ENCODE measurements around the gene RRP1. TPM values are rescaled to one million over a fixed set of nuclear protein-coding genes. Genes with fewer than 3 reads are reported as not detected.

The RRP1 gene
- total RNA-seq, 4 donors from 2014 or later = 15.5 to 29.4 (median 19.0) TPM

DNA sequence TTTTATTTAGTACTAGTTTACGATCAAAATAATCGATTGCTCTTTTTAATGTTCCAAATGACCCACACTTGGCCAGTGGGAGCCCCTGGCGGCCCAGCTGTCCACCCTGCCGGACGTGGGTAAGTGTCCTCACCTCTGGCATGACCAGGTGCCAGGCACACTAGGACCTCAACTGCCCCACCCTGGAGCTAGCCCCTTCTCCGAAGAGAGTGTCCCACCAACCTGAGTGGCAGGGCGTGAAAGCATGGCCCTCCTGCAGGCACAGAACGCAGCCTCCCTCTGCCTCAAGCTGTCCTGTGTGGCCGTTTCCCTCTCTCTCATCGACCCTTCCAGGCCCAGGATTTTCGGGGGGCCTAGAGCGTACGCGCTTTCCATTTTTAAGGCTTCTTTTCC is 42.8 kb downstream of the RRP1 start:
- Histone ChIP-seq H3K36me3 (no peaks in the 10 kb centered on the region), H3K9me3 (no peaks in the 10 kb centered on the region), H3K4me3 (no peak overlapping the region), H3K4me1 (no peaks in the 10 kb centered on the region), H3K27me3 (peaks cover 0 to 25% of the 10 kb centered on the region in 2 donors), H3K27ac (no peak overlapping the region)
- TF ChIP-seq, protein P1, sequence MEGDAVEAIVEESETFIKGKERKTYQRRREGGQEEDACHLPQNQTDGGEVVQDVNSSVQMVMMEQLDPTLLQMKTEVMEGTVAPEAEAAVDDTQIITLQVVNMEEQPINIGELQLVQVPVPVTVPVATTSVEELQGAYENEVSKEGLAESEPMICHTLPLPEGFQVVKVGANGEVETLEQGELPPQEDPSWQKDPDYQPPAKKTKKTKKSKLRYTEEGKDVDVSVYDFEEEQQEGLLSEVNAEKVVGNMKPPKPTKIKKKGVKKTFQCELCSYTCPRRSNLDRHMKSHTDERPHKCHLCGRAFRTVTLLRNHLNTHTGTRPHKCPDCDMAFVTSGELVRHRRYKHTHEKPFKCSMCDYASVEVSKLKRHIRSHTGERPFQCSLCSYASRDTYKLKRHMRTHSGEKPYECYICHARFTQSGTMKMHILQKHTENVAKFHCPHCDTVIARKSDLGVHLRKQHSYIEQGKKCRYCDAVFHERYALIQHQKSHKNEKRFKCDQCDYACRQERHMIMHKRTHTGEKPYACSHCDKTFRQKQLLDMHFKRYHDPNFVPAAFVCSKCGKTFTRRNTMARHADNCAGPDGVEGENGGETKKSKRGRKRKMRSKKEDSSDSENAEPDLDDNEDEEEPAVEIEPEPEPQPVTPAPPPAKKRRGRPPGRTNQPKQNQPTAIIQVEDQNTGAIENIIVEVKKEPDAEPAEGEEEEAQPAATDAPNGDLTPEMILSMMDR (IDR thresholded peaks at IDR 0.05) = no peak
- TF ChIP-seq POLR2A (IDR thresholded peaks at IDR 0.05) (no peak), EP300 (IDR thresholded peaks at IDR 0.05) (no peak)
- WGBS, 2 donors = 89 to 95% methylated on average over 14 of the region's 14 CpGs
- DNase-seq (ENCODE audit: low spot score in 2 of 2) = no peak

DNA sequence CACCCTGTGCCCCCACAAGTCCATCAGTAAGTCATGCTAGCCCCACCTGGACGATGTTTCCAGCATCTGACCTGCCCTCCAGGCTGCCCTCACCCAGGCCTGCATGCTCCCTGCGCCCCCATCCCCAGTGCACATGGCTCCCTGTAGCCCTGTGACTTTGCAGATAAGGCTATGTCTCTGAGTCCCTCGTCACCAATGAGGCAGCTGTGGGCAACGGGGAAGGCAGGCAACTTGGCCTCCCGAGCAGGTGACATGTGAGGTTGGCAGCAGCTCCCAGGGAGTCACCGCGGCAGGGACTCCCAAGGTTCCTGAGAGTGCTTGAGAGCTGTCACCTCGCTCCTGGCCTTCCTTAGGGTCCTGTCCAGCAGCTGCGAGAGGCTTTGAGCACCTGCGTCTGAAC is 43.3 kb downstream of the RRP1 start:
- TF ChIP-seq, protein P1 (IDR thresholded peaks at IDR 0.05) = no peak
- TF ChIP-seq POLR2A (IDR thresholded peaks at IDR 0.05) (no peak), EP300 (IDR thresholded peaks at IDR 0.05) (no peak)
- no peak overlapping the region for H3K27ac ChIP-seq
- peaks cover 0 to 25% of the 10 kb centered on the region in 2 donors for H3K27me3 ChIP-seq
- DNase-seq (ENCODE audit: low spot score in 2 of 2) = no peak
- H3K4me3 ChIP-seq = no peak overlapping the region
- H3K36me3 ChIP-seq = no peaks in the 10 kb centered on the region
- no peaks in the 10 kb centered on the region for H3K4me1 ChIP-seq
- no peaks in the 10 kb centered on the region for H3K9me3 ChIP-seq
- 73 to 81% methylated on average over 4 to 10 of the region's 10 CpGs for WGBS, 2 donors

DNA sequence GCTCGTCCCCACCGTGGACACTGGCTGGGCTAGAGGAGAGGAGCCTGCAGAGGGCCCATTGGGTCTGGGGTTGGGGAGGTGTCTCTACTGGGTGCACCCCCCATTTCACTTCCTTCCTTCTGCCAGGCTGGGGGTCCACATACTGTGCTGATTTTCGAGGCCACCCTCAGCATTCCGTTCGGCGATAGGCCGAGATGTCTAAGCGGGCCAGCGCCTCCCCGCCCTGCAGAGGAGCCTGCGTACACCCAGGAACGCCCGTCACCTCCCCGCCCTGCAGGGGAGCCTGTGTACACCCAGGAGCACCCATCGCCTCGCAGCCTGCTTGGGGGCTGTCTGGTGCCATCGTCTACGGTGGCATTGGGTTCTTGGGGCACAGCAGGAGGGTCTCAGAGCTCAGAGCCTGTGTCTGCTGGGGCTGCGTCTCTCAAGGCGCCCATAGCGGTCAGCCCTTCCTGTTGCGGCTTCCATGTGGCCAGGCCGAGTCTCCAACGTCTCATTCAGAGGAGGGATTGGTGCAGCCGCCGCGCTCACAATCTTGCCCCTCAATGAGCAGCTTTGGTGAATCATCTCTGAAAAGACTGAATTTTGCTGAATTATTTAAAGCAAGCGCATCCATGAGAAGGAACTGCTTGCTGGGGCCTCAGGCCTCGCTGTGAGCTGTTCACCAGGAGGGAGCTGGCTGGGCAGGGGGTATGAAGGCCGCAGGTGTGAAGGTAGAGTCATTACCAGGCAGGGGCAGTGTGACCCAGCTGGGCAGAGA is 44.9 kb downstream of the RRP1 start:
- no peaks in the 10 kb centered on the region for H3K36me3 ChIP-seq
- no peaks in the 10 kb centered on the region for H3K9me3 ChIP-seq
- DNase-seq (ENCODE audit: low spot score in 2 of 2) = no peak
- WGBS, 2 donors = 84 to 85% methylated on average over 24 to 29 of the region's 30 CpGs
- TF ChIP-seq POLR2A (IDR thresholded peaks at IDR 0.05) = no peak
- TF ChIP-seq EP300 (IDR thresholded peaks at IDR 0.05) = no peak
- TF ChIP-seq, protein P1 (IDR thresholded peaks at IDR 0.05) = no peak
- no peak overlapping the region for H3K27ac ChIP-seq
- no peaks in the 10 kb centered on the region for H3K4me1 ChIP-seq
- H3K4me3 ChIP-seq = no peak overlapping the region
- peaks cover 0 to 18% of the 10 kb centered on the region in 2 donors for H3K27me3 ChIP-seq

DNA sequence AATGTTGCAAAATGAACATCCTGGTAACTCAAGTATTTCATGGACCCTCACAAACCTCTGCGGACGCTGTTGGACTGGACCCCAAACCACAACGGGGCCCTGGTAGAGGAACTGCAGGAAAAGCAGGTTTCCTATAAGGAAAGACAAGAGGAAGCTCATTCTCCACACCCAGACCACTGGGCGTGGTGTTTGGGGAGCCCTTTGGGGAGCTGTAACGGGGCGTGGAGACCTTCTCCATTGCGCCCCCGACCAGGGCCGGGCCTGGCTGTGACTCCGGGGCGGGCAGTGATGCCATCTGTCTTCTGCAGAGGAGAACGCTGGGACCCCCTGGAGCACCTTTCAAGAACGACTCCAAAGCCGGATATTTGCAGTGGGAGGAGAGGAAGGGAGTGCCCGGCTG is 45.7 kb downstream of the RRP1 start:
- TF ChIP-seq, protein P1 (IDR thresholded peaks at IDR 0.05) = no peak
- no peak for TF ChIP-seq POLR2A (IDR thresholded peaks at IDR 0.05)
- H3K27ac ChIP-seq = no peak overlapping the region
- no peaks in the 10 kb centered on the region for H3K9me3 ChIP-seq
- peaks cover 0 to 15% of the 10 kb centered on the region in 2 donors for H3K27me3 ChIP-seq
- H3K36me3 ChIP-seq = no peaks in the 10 kb centered on the region
- no peak for DNase-seq (ENCODE audit: low spot score in 2 of 2)
- H3K4me3 ChIP-seq = no peak overlapping the region
- 44 to 71% methylated on average over 14 to 15 of the region's 15 CpGs for WGBS, 2 donors
- no peaks in the 10 kb centered on the region for H3K4me1 ChIP-seq

DNA sequence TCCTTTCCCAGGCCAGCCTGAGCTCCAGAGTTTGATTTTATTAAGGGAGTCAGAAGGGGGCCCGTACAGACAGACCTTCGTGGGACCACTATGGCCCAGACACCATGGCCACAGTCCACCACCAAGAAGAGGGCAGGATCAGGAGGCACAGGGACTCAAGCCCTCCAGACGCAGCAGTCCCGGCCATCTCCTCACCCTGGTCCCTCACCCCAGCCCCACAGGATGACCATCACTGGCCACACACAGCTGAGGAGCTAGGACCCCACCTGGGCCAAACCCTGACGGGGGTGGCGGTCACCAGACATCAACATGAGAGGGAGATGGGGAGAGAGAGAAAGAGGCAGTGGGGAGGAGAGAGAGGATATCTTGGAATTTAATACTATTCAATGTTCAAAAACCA is 46.5 kb downstream of the RRP1 start:
- TF ChIP-seq, protein P1 (IDR thresholded peaks at IDR 0.05) = no peak
- no peak for TF ChIP-seq EP300 (IDR thresholded peaks at IDR 0.05)
- no peak for TF ChIP-seq POLR2A (IDR thresholded peaks at IDR 0.05)
- Histone ChIP-seq H3K9me3 (no peaks in the 10 kb centered on the region), H3K36me3 (no peaks in the 10 kb centered on the region), H3K4me1 (no peaks in the 10 kb centered on the region), H3K4me3 (no peak overlapping the region), H3K27ac (no peak overlapping the region), H3K27me3 (peaks cover 0 to 12% of the 10 kb centered on the region in 2 donors)
- DNase-seq (ENCODE audit: low spot score in 2 of 2) = no peak
- WGBS, 2 donors = 80 to 84% methylated on average over 2 to 6 of the region's 6 CpGs

Measured in tibial nerve (tissue), 4 donors.